Uterus (tissue), 2 donors: Measurements from ENCODE around the gene NMT1.

Experiments used
- POLR2A ChIP-seq, 2 donors: fragments of 450-650 bp; IDR thresholded peaks; one replicate each; pipeline ENCODE4 v1.6.1; 2016; ENCODE audit warnings: antibody characterized with exemption in 2 of 2, mild to moderate bottlenecking in 1 of 2, moderate library complexity in 1 of 2
- TF ChIP-seq, protein P1 (sequence below), 4 experiments: fragments of 200-600 bp in 2 of 4; fragments of 450-650 bp in 2 of 4; sonication (generic) in 2 of 4; IDR thresholded peaks; one replicate each; pipeline ENCODE4 v1.5.1; 2016 to 2019; ENCODE audit warnings: antibody characterized with exemption in 4 of 4, mild to moderate bottlenecking in 2 of 4, moderate library complexity in 1 of 4

DNA sequence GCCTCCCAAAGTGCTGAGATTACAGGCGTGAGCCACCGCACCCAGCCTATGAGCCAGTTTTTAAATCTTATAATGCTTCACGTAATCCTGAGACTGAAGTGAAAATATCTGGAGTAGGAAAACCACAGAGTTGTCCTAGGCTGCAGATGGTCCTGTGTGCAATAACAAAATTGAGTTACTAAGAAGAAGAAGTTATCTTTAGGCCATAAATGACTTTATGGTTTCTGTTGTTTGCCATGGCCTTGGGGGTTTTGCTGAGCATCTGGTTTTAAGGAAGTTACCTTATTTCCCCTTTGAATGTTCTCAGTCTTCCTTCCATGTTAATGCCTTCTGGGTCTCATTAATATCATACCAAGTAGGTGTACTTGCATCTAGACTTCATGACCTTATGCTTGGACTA, 16.5 kb downstream of the NMT1 start:
- no peak for TF ChIP-seq POLR2A (IDR thresholded peaks at IDR 0.05)
- TF ChIP-seq, protein P1, sequence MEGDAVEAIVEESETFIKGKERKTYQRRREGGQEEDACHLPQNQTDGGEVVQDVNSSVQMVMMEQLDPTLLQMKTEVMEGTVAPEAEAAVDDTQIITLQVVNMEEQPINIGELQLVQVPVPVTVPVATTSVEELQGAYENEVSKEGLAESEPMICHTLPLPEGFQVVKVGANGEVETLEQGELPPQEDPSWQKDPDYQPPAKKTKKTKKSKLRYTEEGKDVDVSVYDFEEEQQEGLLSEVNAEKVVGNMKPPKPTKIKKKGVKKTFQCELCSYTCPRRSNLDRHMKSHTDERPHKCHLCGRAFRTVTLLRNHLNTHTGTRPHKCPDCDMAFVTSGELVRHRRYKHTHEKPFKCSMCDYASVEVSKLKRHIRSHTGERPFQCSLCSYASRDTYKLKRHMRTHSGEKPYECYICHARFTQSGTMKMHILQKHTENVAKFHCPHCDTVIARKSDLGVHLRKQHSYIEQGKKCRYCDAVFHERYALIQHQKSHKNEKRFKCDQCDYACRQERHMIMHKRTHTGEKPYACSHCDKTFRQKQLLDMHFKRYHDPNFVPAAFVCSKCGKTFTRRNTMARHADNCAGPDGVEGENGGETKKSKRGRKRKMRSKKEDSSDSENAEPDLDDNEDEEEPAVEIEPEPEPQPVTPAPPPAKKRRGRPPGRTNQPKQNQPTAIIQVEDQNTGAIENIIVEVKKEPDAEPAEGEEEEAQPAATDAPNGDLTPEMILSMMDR (IDR thresholded peaks at IDR 0.05), result no peak
